ENCODE data around the gene RBCK1.
"Not testable (repeated sequence)": the region's sequence is repeated elsewhere in the genome, so short reads cannot be mapped to it uniquely, and the experiment has no call there.

- not testable (repeated sequence) for TF ChIP-seq POLR2A, CTCF (IDR thresholded peaks at IDR 0.05)
These were observed 30.5 kb upstream of the RBCK1 start for GRCh38 chr20:377578-377977.

All from testis (tissue), 2 donors.